ENCODE measurements around the gene WDFY1.

DNA sequence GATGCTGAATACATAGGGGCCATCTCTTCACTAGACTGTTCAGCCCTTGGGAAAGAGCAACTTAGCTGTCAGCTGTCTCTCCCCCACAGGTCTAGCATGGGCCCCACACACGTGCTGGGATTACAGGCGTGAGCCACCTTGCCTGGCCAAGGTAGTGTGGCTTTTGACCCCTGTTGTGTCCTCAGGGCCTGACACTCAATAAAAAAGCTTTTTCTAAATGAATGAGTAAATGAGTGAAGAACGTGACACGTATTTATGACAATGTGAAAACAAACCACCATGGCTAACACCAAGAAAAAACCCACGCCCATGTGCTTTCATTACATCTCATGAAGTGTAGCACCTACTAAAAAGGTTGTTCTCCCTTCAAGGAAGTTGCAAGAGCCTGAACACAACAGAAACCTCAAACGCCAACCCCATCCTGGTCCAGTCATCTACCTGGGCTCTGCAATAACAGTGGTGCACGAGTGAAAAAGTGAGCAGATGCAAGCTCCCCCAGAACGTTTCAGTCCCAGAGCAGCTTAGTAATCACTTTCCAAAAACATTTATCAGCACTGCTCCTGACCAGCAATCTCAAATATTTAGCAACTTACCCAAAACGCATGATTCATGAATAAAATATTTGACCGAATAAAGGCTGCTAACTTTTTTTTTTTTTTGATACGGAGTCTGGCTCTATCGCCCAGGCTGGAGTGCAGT, 3.4 kb downstream of the WDFY1 start:
- TF ChIP-seq ZNF274 (IDR thresholded peaks at IDR 0.05; ENCODE audit: low read depth, low read length) = no peak
- no peak for TF ChIP-seq YY1 (IDR thresholded peaks at IDR 0.05; ENCODE audit: insufficient read depth, insufficient read length)
- no peak for TF ChIP-seq SUZ12 (IDR thresholded peaks at IDR 0.05; ENCODE audit: extremely low read depth, insufficient read depth, insufficient read length)
